SK-N-SH (cell line): Measurements from ENCODE around the gene TSPAN15. TPM values are rescaled to one million over a fixed set of nuclear protein-coding genes. Genes with fewer than 3 reads are reported as not detected.

Experiments
- CTCF ChIA-PET: fragments of 300-600, 350-600 bp; formaldehyde crosslinking; extraction: SDS; loops from one replicate; lab custom pipeline; 2021; lab: Yijun Ruan, JAX
- POLR2A ChIA-PET: fragments of 350-600 bp; sonication (Branson Sonifier 250); formaldehyde crosslinking; extraction: SDS; loops from one replicate; lab custom pipeline; 2020; ENCODE audit warnings: antibody characterized with exemption, inconsistent platforms; lab: Yijun Ruan, JAX
- DNase-seq: peaks from one replicate; pipeline ENCODE4 v3.0.0; 2012
- H2AFZ ChIP-seq: fragments of 200-600 bp; sonication (generic); 2 replicates; pipeline ENCODE4 v1.8.1; 2016; ENCODE audit warnings: antibody characterized with exemption, mild to moderate bottlenecking, low read depth
- H3F3A ChIP-seq: fragments of 200-600 bp; sonication (generic); replicated peaks from 2 replicates; pipeline ENCODE3; 2016; ENCODE audit warnings: antibody characterized with exemption, mild to moderate bottlenecking; ENCODE audit not compliant: insufficient read depth
- H3K27ac ChIP-seq, 2 experiments: fragments of 200-500 bp in 1 of 2; fragments of 200-600 bp in 1 of 2; sonication (Bioruptor generic) in 1 of 2; sonication (generic), shearing (Covaris generic) in 1 of 2; 2 replicates each; pipeline versions ENCODE4 v1.5.1 to v1.6.1; 2014 to 2016; ENCODE audit warnings: low read depth in 2 of 2, inconsistent platforms in 1 of 2, low read length in 1 of 2, mild to moderate bottlenecking in 1 of 2, mixed read lengths in 1 of 2
- H3K27me3 ChIP-seq: fragments of 200-600 bp; sonication (generic), shearing (Covaris generic); 2 replicates; pipeline ENCODE4 v1.6.1; 2016; ENCODE audit warnings: mixed run types; ENCODE audit not compliant: insufficient read depth
- H3K36me3 ChIP-seq, 2 experiments: fragments of 200-500 bp in 1 of 2; fragments of 200-600 bp in 1 of 2; sonication (Bioruptor generic) in 1 of 2; sonication (generic) in 1 of 2; replicated peaks in 1 of 2; 2 replicates each; pipeline versions ENCODE3 to v1.5.1; 2014 to 2016; ENCODE audit warnings: low read length in 1 of 2, mild to moderate bottlenecking in 1 of 2; ENCODE audit not compliant: insufficient read depth in 2 of 2, control insufficient read depth in 1 of 2
- H3K4me1 ChIP-seq, 2 experiments: fragments of 200-500 bp in 1 of 2; fragments of 200-600 bp in 1 of 2; sonication (Bioruptor generic) in 1 of 2; sonication (generic), shearing (Covaris generic) in 1 of 2; 2 replicates each; pipeline versions ENCODE4 v1.5.1 to v1.6.1; 2014 to 2016; ENCODE audit warnings: low read depth in 1 of 2, low read length in 1 of 2, mixed run types in 1 of 2; ENCODE audit not compliant: insufficient read depth in 2 of 2, control insufficient read depth in 1 of 2
- H3K4me2 ChIP-seq: fragments of 200-600 bp; sonication (generic), shearing (Covaris generic); 2 replicates; pipeline ENCODE4 v1.6.1; 2017; ENCODE audit warnings: mixed run types
- H3K4me3 ChIP-seq, 2 experiments: fragments of 200-500 bp in 1 of 2; fragments of 200-600 bp in 1 of 2; sonication (Bioruptor generic) in 1 of 2; sonication (generic), shearing (Covaris generic) in 1 of 2; 2 replicates each; pipeline versions ENCODE4 v1.5.1 to v1.8.1; 2014 to 2016; ENCODE audit warnings: low read depth in 2 of 2, inconsistent platforms in 1 of 2, low read length in 1 of 2, mild to moderate bottlenecking in 1 of 2, mixed read lengths in 1 of 2, moderate library complexity in 1 of 2
- H3K79me2 ChIP-seq: fragments of 200-600 bp; sonication (generic); 2 replicates; pipeline ENCODE4 v1.8.1; 2017; ENCODE audit warnings: mild to moderate bottlenecking; ENCODE audit not compliant: insufficient read depth
- H3K9ac ChIP-seq: fragments of 200-600 bp; sonication (generic); 2 replicates; pipeline ENCODE4 v1.6.1; 2017; ENCODE audit warnings: mixed run types
- H3K9me2 ChIP-seq: fragments of 200-600 bp; sonication (generic); 2 replicates; pipeline ENCODE4 v1.6.1; 2017; ENCODE audit warnings: mixed run types
- H3K9me3 ChIP-seq: fragments of 200-600 bp; sonication (generic); 2 replicates; pipeline ENCODE4 v1.6.1; 2017; ENCODE audit warnings: mixed run types, mild to moderate bottlenecking, moderate library complexity
- H4K20me1 ChIP-seq: fragments of 200-600 bp; sonication (generic); 2 replicates; pipeline ENCODE4 v1.6.1; 2017; ENCODE audit warnings: mild to moderate bottlenecking, mixed run types; ENCODE audit not compliant: insufficient read depth
- ELF1 ChIP-seq: IDR thresholded peaks from 2 replicates; pipeline ENCODE4 v1.4.0; 2012
- EP300 ChIP-seq, 2 experiments: IDR thresholded peaks; 2 replicates each; pipeline versions ENCODE4 v1.4.0 to v1.6.1; 2012; ENCODE audit warnings: borderline replicate concordance in 1 of 2, low read depth in 1 of 2, low read length in 1 of 2
- GABPA ChIP-seq: IDR thresholded peaks from 2 replicates; pipeline ENCODE4 v1.4.0; 2012; ENCODE audit warnings: low read depth, mild to moderate bottlenecking
- MAX ChIP-seq: IDR thresholded peaks from 2 replicates; pipeline ENCODE4 v1.4.0; 2012; ENCODE audit warnings: low read depth
- RAD21 ChIP-seq: IDR thresholded peaks from 2 replicates; pipeline ENCODE4 v1.6.1; 2012; ENCODE audit warnings: mild to moderate bottlenecking, low read length
- RXRA ChIP-seq: IDR thresholded peaks from 2 replicates; pipeline ENCODE4 v1.4.0; 2012; ENCODE audit warnings: low read depth, mild to moderate bottlenecking, borderline replicate concordance
- SMC3 ChIP-seq: IDR thresholded peaks from 2 replicates; pipeline ENCODE4 v1.6.1; 2012; ENCODE audit warnings: low read depth, low read length, improper control_type of control experiment
- TAF1 ChIP-seq: IDR thresholded peaks from 2 replicates; pipeline ENCODE4 v1.6.1; 2012; ENCODE audit warnings: low read depth, mild to moderate bottlenecking, low read length, moderate library complexity, borderline replicate concordance
- YY1 ChIP-seq: IDR thresholded peaks from 2 replicates; pipeline ENCODE4 v1.4.0; 2012; ENCODE audit warnings: low read depth, mild to moderate bottlenecking
- WGBS: methylation state at CpG from one replicate; pipeline ENCODE4 v1.1.6; 2017; ENCODE audit warnings: low lambda C conversion rate; 5-methylcytosine and 5-hydroxymethylcytosine counted together
- polyA plus RNA-seq, 3 experiments: library from polyadenylated mRNA; depleted of rRNA; stranded (reverse); fragments of >200 nt; gene quantifications; 2 replicates each; pipeline ENCODE4 v1.2.3, GENCODE V29; 2012
- TF ChIP-seq, protein P1 (sequence below): fragments of 200-600 bp; sonication (generic); IDR thresholded peaks from 2 replicates; pipeline ENCODE4 v1.6.1; 2017; ENCODE audit warnings: antibody characterized with exemption, mild to moderate bottlenecking, moderate library complexity
- TF ChIP-seq, protein P2 (sequence below): IDR thresholded peaks from 2 replicates; pipeline ENCODE4 v1.6.1; 2012; ENCODE audit warnings: mild to moderate bottlenecking, low read depth, low read length, moderate library complexity

The TSPAN15 gene
- polyA plus RNA-seq, 1 of the 3 experiments (the other 2 are of a cell fraction) = 8.5 TPM

DNA sequence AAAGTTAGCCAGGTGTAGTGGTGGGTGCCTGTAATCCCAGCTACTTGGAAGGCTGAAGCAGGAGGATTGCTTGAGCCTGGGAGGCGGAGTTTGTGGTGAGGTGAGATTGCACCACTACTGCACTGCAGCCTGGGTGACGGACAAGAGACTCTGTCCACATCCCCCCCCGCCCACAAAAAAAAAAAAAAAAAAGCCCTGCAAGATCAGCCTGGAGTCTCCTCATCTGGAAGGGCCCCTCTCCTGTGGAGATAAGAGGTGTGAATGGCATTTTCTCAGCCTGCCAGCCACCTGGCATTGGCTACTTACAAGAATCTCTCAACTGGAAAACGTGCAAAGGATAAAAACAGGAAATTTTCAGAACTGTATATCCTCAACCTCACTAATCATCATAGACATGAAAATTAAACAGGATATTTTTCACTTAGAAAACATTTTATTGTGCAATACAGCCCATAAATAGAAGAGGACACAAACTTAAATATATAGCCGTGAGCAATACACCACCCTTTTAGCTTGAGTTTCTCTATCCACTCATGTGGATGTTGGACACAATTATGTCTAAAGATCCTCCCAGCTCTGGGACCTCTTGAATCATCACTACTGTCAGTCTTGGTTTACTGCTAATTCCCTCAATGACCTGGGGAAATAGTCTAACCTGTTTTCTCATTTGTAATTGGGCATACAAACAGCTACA, 11.3 kb upstream of the TSPAN15 start:
- no peaks in the 10 kb centered on the region for H3K9me3 ChIP-seq
- CTCF ChIA-PET = interaction anchor here (1.0 to 2.6 kb wide), 6 partner anchors 10 to 197 kb away, joined by 3 to 13 read pairs (median 4); partner anchors contain the start of gene TSPAN15
- DNase-seq = no peak
- no peak for TF ChIP-seq SMC3
- no peak for TF ChIP-seq TAF1
- TF ChIP-seq MAX = no peak
- TF ChIP-seq RAD21 = no peak
- TF ChIP-seq GABPA = no peak
- no peak for TF ChIP-seq EP300 (IDR thresholded peaks at IDR 0.05; ENCODE audit: borderline replicate concordance in 1 of 2, low read depth in 1 of 2, low read length in 1 of 2)
- TF ChIP-seq RXRA = no peak
- TF ChIP-seq ELF1 = no peak
- TF ChIP-seq, protein P1, sequence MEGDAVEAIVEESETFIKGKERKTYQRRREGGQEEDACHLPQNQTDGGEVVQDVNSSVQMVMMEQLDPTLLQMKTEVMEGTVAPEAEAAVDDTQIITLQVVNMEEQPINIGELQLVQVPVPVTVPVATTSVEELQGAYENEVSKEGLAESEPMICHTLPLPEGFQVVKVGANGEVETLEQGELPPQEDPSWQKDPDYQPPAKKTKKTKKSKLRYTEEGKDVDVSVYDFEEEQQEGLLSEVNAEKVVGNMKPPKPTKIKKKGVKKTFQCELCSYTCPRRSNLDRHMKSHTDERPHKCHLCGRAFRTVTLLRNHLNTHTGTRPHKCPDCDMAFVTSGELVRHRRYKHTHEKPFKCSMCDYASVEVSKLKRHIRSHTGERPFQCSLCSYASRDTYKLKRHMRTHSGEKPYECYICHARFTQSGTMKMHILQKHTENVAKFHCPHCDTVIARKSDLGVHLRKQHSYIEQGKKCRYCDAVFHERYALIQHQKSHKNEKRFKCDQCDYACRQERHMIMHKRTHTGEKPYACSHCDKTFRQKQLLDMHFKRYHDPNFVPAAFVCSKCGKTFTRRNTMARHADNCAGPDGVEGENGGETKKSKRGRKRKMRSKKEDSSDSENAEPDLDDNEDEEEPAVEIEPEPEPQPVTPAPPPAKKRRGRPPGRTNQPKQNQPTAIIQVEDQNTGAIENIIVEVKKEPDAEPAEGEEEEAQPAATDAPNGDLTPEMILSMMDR = no peak
- TF ChIP-seq, protein P2, sequence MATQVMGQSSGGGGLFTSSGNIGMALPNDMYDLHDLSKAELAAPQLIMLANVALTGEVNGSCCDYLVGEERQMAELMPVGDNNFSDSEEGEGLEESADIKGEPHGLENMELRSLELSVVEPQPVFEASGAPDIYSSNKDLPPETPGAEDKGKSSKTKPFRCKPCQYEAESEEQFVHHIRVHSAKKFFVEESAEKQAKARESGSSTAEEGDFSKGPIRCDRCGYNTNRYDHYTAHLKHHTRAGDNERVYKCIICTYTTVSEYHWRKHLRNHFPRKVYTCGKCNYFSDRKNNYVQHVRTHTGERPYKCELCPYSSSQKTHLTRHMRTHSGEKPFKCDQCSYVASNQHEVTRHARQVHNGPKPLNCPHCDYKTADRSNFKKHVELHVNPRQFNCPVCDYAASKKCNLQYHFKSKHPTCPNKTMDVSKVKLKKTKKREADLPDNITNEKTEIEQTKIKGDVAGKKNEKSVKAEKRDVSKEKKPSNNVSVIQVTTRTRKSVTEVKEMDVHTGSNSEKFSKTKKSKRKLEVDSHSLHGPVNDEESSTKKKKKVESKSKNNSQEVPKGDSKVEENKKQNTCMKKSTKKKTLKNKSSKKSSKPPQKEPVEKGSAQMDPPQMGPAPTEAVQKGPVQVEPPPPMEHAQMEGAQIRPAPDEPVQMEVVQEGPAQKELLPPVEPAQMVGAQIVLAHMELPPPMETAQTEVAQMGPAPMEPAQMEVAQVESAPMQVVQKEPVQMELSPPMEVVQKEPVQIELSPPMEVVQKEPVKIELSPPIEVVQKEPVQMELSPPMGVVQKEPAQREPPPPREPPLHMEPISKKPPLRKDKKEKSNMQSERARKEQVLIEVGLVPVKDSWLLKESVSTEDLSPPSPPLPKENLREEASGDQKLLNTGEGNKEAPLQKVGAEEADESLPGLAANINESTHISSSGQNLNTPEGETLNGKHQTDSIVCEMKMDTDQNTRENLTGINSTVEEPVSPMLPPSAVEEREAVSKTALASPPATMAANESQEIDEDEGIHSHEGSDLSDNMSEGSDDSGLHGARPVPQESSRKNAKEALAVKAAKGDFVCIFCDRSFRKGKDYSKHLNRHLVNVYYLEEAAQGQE = no peak
- TF ChIP-seq YY1 = no peak
- peaks cover 9 to 15% of the 10 kb centered on the region in 2 experiments; a peak in 3 of 4 replicates for H3K4me1 ChIP-seq
- 78% methylated on average over 5 of the region's 5 CpGs for WGBS
- no peaks in the 10 kb centered on the region for H3K36me3 ChIP-seq
- no peaks in the 10 kb centered on the region for H3K79me2 ChIP-seq
- H3F3A ChIP-seq = no peaks in the 10 kb centered on the region
- POLR2A ChIA-PET = no interaction called here
- no peak overlapping the region for H3K4me3 ChIP-seq
- no peaks in the 10 kb centered on the region for H3K9me2 ChIP-seq
- no peak overlapping the region for H3K27ac ChIP-seq
- no peak overlapping the region for H2AFZ ChIP-seq
- H3K27me3 ChIP-seq = no peaks in the 10 kb centered on the region
- H3K4me2 ChIP-seq = no peak overlapping the region
- no peaks in the 10 kb centered on the region for H4K20me1 ChIP-seq
- no peak overlapping the region for H3K9ac ChIP-seq
